Neural progenitor cell (in vitro differentiated cells): ENCODE data around the gene IQGAP3. TPM values are rescaled to one million over a fixed set of nuclear protein-coding genes. Genes with fewer than 3 reads are reported as not detected.

Experiments used
- DNase-seq: peaks from one replicate; pipeline ENCODE4 v3.0.0-alpha.2; 2016; ENCODE audit warnings: low spot score
- H2AFZ ChIP-seq: fragments of 200-600 bp; sonication (generic); replicated peaks from 2 replicates; pipeline ENCODE4 v1.6.1; 2016; ENCODE audit warnings: antibody characterized with exemption
- H3F3A ChIP-seq: fragments of 200-600 bp; sonication (generic); 2 replicates; pipeline ENCODE4 v1.6.1; 2016; ENCODE audit warnings: antibody characterized with exemption, low read depth
- H3K27ac ChIP-seq: fragments of 200-600 bp; sonication (generic); 2 replicates; pipeline ENCODE4 v1.5.1; 2016; ENCODE audit warnings: mild to moderate bottlenecking
- H3K27me3 ChIP-seq: fragments of 200-600 bp; sonication (generic); 2 replicates; pipeline ENCODE4 v1.6.1; 2016; ENCODE audit warnings: mild to moderate bottlenecking, moderate library complexity
- H3K36me3 ChIP-seq: fragments of 200-600 bp; sonication (generic); 2 replicates; pipeline ENCODE4 v1.5.1; 2016
- H3K4me1 ChIP-seq: fragments of 200-600 bp; sonication (generic); 2 replicates; pipeline ENCODE4 v1.6.1; 2016; ENCODE audit warnings: mixed run types
- H3K4me2 ChIP-seq: fragments of 200-600 bp; sonication (generic); 2 replicates; pipeline ENCODE4 v1.6.1; 2016
- H3K4me3 ChIP-seq: fragments of 200-600 bp; sonication (generic); 2 replicates; pipeline ENCODE4 v1.5.1; 2016
- H3K79me2 ChIP-seq: fragments of 200-600 bp; sonication (generic); 2 replicates; pipeline ENCODE4 v1.6.1; 2016; ENCODE audit warnings: low read depth
- H3K9ac ChIP-seq: fragments of 200-600 bp; sonication (generic); 2 replicates; pipeline ENCODE4 v1.6.1; 2016
- H3K9me3 ChIP-seq: fragments of 200-600 bp; sonication (generic); 2 replicates; pipeline ENCODE4 v1.5.1; 2016; ENCODE audit warnings: low read depth
- H4K20me1 ChIP-seq: fragments of 200-600 bp; sonication (generic); 2 replicates; pipeline ENCODE4 v1.6.1; 2016; ENCODE audit warnings: low read depth
- H3K27ac Mint-ChIP-seq: 3 replicates; pipeline ENCODE4 v1.8.0; 2021; ENCODE audit warnings: mixed read lengths
- H3K27me3 Mint-ChIP-seq: 2 replicates; pipeline ENCODE4 v1.8.0; 2022; ENCODE audit warnings: low read depth, mild to moderate bottlenecking, inconsistent platforms, moderate library complexity, mixed read lengths; ENCODE audit not compliant: insufficient read depth
- H3K36me3 Mint-ChIP-seq: 3 replicates; pipeline ENCODE4 v1.8.0; 2021; ENCODE audit warnings: mixed read lengths
- H3K4me1 Mint-ChIP-seq: 3 replicates; pipeline ENCODE4 v1.8.0; 2021; ENCODE audit warnings: mixed read lengths
- H3K4me3 Mint-ChIP-seq: 3 replicates; pipeline ENCODE4 v1.8.0; 2021; ENCODE audit warnings: mild to moderate bottlenecking, moderate library complexity, mixed read lengths
- H3K9me3 Mint-ChIP-seq: 3 replicates; pipeline ENCODE4 v1.8.0; 2020; ENCODE audit warnings: mixed read lengths
- EZH2 ChIP-seq: fragments of 200-600 bp; sonication (generic); IDR thresholded peaks from 2 replicates; pipeline ENCODE4 v1.6.1; 2017; ENCODE audit warnings: antibody characterized with exemption, mild to moderate bottlenecking, moderate library complexity
- EZH2phosphoT487 ChIP-seq: fragments of 200-600 bp; sonication (generic); IDR thresholded peaks from 2 replicates; pipeline ENCODE4 v1.6.1; 2017; ENCODE audit warnings: antibody characterized with exemption
- small RNA-seq: library from RNA; depleted of rRNA; stranded (forward); fragments of <200 nt; gene quantifications from one replicate; pipeline ENCODE3, GENCODE V24; 2015
- total RNA-seq: library from RNA; depleted of rRNA; stranded (reverse); fragments of >200 nt; gene quantifications from 2 replicates; pipeline ENCODE4 v1.2.3, GENCODE V29; 2015; ENCODE audit warnings: low replicate concordance
- TF ChIP-seq, protein P1 (sequence below): fragments of 200-600 bp; sonication (generic); IDR thresholded peaks from 2 replicates; pipeline ENCODE4 v1.5.1; 2017; ENCODE audit warnings: antibody characterized with exemption, mild to moderate bottlenecking

Gene IQGAP3
- total RNA-seq, 1 donor from 2014 or later: 31.5 TPM

DNA sequence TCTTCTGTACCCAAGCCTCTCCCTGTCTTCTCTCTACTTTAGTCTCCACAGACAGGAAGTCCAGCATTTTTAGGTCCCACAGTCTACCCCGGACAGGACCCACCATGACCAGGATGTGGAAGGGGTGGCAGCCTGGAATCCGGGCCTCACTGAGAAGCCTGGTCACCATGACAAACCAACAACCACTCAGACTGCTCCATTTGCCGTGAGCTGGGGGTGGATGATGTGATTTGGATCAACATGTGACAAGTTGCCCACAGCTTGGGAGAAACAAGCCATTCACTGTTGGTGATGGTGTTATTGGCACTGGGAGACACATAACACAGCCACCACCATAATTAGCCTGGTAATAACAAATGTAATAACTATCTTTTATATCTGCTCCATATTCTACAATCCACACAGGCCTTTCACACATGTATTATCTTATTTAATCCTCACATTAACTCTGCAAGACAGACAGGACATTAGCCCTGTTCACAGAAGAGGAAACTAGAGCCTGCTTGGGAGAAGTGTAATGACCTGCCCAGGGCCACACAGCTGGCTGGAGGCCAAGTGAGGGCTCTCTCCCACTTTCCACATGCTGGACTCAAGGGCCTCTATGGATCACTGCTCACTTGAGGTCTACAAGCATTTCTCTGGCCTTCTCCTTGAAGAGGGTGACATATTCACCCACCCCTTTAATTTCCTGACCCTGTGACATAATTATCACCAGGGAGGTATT is 94.7 kb downstream of the IQGAP3 start:
- H3K9ac ChIP-seq: no peak overlapping the region
- no peaks in the 10 kb centered on the region for H3K9me3 Mint-ChIP-seq
- no peaks in the 10 kb centered on the region for H3K4me1 ChIP-seq

DNA sequence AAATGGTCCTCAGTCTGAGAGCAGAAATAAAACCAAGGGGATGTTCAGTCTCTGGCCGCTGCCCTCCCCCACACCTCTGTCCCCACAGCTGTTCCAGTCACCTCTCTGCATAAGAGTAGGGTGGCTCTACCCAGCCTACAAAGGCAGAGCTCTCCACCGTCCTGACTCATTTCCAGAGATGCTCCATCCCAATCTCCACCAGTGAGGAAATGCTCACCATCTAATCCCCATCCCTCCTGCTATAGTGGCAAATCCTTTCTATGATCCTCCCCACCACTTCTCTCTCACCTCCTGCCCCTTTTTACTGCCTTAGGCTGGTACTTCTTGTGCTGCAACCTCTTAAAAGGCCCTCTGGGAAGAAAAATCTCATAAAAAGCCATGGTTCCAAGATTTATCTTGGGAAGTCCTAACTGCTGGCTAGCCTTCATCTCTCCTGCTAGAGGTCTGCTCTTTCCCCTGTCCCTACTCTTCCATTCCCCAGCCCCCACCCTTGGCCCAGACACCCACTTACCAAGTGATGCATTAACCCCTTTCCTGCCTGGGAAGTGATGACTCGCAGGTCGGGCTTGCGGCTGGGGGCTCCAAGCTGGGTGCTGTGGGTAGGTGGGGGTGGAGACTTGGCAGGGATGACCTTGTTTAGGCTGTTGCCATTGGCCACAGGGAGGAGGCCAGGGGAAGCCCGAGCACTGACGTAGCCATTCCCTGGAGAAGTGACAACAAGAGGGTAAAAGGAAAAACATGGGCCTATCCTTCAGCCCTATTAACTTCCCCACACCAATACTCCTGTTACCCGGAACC is 95.7 kb downstream of the IQGAP3 start:
- no peaks in the 10 kb centered on the region for H3K4me1 ChIP-seq
- Mint-ChIP-seq H3K9me3 (no peaks in the 10 kb centered on the region), H3K36me3 (peaks cover 29% of the 10 kb centered on the region), H3K27ac (no peak overlapping the region), H3K4me1 (no peaks in the 10 kb centered on the region), H3K27me3 (peaks cover 10% of the 10 kb centered on the region), H3K4me3 (no peak overlapping the region)
- no peaks in the 10 kb centered on the region for H3F3A ChIP-seq
- H3K36me3 ChIP-seq: no peaks in the 10 kb centered on the region
- no peaks in the 10 kb centered on the region for H4K20me1 ChIP-seq
- no peaks in the 10 kb centered on the region for H3K27me3 ChIP-seq
- TF ChIP-seq EZH2phosphoT487 (no peak), EZH2 (no peak)
- TF ChIP-seq, protein P1, sequence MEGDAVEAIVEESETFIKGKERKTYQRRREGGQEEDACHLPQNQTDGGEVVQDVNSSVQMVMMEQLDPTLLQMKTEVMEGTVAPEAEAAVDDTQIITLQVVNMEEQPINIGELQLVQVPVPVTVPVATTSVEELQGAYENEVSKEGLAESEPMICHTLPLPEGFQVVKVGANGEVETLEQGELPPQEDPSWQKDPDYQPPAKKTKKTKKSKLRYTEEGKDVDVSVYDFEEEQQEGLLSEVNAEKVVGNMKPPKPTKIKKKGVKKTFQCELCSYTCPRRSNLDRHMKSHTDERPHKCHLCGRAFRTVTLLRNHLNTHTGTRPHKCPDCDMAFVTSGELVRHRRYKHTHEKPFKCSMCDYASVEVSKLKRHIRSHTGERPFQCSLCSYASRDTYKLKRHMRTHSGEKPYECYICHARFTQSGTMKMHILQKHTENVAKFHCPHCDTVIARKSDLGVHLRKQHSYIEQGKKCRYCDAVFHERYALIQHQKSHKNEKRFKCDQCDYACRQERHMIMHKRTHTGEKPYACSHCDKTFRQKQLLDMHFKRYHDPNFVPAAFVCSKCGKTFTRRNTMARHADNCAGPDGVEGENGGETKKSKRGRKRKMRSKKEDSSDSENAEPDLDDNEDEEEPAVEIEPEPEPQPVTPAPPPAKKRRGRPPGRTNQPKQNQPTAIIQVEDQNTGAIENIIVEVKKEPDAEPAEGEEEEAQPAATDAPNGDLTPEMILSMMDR: no peak
- no peak for DNase-seq
- no peaks in the 10 kb centered on the region for H3K79me2 ChIP-seq
- H2AFZ ChIP-seq: no peak overlapping the region
- H3K9ac ChIP-seq: no peak overlapping the region
- H3K4me3 ChIP-seq: no peak overlapping the region
- H3K4me2 ChIP-seq: no peak overlapping the region
- H3K27ac ChIP-seq: no peak overlapping the region
- no peaks in the 10 kb centered on the region for H3K9me3 ChIP-seq

More for the DNA sequence above, 94.7 kb downstream of the IQGAP3 start:
- H3K27me3 Mint-ChIP-seq: peaks cover 10% of the 10 kb centered on the region
- H3K4me1 Mint-ChIP-seq: no peaks in the 10 kb centered on the region
- Histone ChIP-seq H3K36me3 (no peaks in the 10 kb centered on the region), H3K9me3 (no peaks in the 10 kb centered on the region), H3K4me3 (no peak overlapping the region), H3K4me2 (no peak overlapping the region), H2AFZ (no peak overlapping the region), H3F3A (no peaks in the 10 kb centered on the region), H4K20me1 (no peaks in the 10 kb centered on the region), H3K79me2 (no peaks in the 10 kb centered on the region), H3K27me3 (no peaks in the 10 kb centered on the region), H3K27ac (no peak overlapping the region)
- H3K4me3 Mint-ChIP-seq: no peak overlapping the region
- TF ChIP-seq, protein P1: no peak
- no peak for TF ChIP-seq EZH2
- TF ChIP-seq EZH2phosphoT487: no peak
- H3K27ac Mint-ChIP-seq: no peak overlapping the region
- DNase-seq: no peak
- peaks cover 31% of the 10 kb centered on the region for H3K36me3 Mint-ChIP-seq

DNA sequence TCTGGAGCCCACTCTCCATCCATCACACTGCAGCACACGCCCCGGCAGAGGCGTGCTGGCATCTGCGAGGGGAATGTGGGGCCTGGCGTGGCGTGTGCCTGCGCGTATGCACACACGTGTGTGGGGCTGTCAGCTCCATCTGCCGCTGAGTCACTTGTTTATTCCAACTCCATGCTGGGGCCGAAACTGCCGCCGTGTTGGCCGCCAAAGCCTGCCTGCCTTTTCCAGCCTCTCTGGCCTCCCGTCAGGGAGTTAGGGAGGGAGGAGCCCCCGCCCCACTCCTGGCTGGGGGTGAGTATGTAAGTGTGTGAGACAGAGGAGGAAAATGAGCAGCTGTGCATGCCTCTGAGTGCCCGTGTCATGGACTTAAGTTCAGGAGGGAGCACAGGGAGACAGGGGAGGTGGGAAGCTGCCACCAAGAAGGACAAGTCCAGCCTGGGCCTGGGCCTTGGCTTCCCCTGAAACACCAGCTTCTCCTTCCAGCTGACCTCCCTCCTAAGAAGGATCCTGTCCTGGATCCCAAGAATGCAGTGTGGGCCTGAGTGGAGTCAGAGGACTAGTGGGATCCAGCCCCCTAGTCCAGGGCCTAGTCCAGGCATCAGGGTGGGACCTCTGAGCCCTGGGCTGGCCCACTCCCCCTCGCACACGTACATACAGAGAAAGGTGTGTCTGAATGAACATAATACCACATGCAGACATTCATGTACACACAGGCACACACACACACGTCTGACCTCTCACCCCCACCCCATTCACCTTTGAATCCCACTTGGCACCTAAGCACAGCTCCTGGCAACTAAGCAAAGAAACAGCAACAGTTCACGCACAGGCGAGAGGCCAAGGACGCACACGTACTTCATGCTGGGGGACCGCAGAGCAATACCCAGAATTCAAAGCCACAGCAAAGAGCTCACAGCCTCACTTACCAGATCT is 96.5 kb downstream of the IQGAP3 start:
- no peak overlapping the region for H3K27ac ChIP-seq
- Mint-ChIP-seq H3K27ac (peak overlapping the region; percentile 93), H3K9me3 (no peaks in the 10 kb centered on the region), H3K27me3 (peaks cover 10% of the 10 kb centered on the region), H3K4me3 (no peak overlapping the region), H3K4me1 (no peaks in the 10 kb centered on the region), H3K36me3 (peaks cover 23% of the 10 kb centered on the region)
- no peaks in the 10 kb centered on the region for H3K4me1 ChIP-seq
- TF ChIP-seq, protein P1: no peak
- TF ChIP-seq EZH2: no peak
- no peak for TF ChIP-seq EZH2phosphoT487
- no peak for DNase-seq
- H4K20me1 ChIP-seq: no peaks in the 10 kb centered on the region
- no peaks in the 10 kb centered on the region for H3K79me2 ChIP-seq
- H3K9me3 ChIP-seq: no peaks in the 10 kb centered on the region
- H3K27me3 ChIP-seq: no peaks in the 10 kb centered on the region
- no peak overlapping the region for H3K4me3 ChIP-seq
- no peak overlapping the region for H2AFZ ChIP-seq
- no peaks in the 10 kb centered on the region for H3K36me3 ChIP-seq
- no peak overlapping the region for H3K4me2 ChIP-seq
- no peaks in the 10 kb centered on the region for H3F3A ChIP-seq
- H3K9ac ChIP-seq: no peak overlapping the region

Small RNA genes within 50 kb of the gene (small RNA-seq; reads per million reads assigned to genes)
- gene RF00019: not detected

Other genes starting within 250 kb of the IQGAP3 start
- gene CCT3, start 234.3 kb downstream of the IQGAP3 start, total RNA-seq: 434 and 523 TPM in 2 replicates
- gene TSACC, start 234.0 kb downstream of the IQGAP3 start, total RNA-seq: 0.87 TPM in 1 of 2 replicates, not detected in the other
- not detected in 2 replicates for gene RHBG, start 203.4 kb downstream of the IQGAP3 start, total RNA-seq
- gene MEF2D, start 71.8 kb downstream of the IQGAP3 start, total RNA-seq: 1.8 and 7.1 TPM in 2 replicates
- gene TTC24, start 7.2 kb upstream of the IQGAP3 start, total RNA-seq: not detected in 2 replicates
- gene NAXE, start 19.2 kb upstream of the IQGAP3 start, total RNA-seq: 32.8 and 51.3 TPM in 2 replicates
- 17.2 and 18.6 TPM in 2 replicates for gene GPATCH4, start 28.9 kb upstream of the IQGAP3 start, total RNA-seq
- gene HAPLN2, start 46.9 kb upstream of the IQGAP3 start, total RNA-seq: 0.65 TPM in 1 of 2 replicates, not detected in the other
- 0.46 TPM in 1 of 2 replicates, not detected in the other for gene BCAN, start 69.6 kb upstream of the IQGAP3 start, total RNA-seq
- 83.8 and 219 TPM in 2 replicates for gene NES, start 104.8 kb upstream of the IQGAP3 start, total RNA-seq
- 110 and 156 TPM in 2 replicates for gene CRABP2, start 133.0 kb upstream of the IQGAP3 start, total RNA-seq
- gene METTL25B, start 155.9 kb upstream of the IQGAP3 start, total RNA-seq: 21.4 and 26.5 TPM in 2 replicates
- gene ISG20L2, start 156.2 kb upstream of the IQGAP3 start, total RNA-seq: 17.4 and 23.7 TPM in 2 replicates
- 21.4 and 24.7 TPM in 2 replicates for gene MRPL24, start 168.5 kb upstream of the IQGAP3 start, total RNA-seq
- gene HDGF, start 179.1 kb upstream of the IQGAP3 start, total RNA-seq: 246 and 366 TPM in 2 replicates
- 30.1 and 43.1 TPM in 2 replicates for gene PRCC, start 195.0 kb upstream of the IQGAP3 start, total RNA-seq
- 1.2 TPM in 1 of 2 replicates, not detected in the other for gene SH2D2A, start 244.3 kb upstream of the IQGAP3 start, total RNA-seq